ENCODE measurements around the gene KNOP1.

KNOP1 gene, protein sequence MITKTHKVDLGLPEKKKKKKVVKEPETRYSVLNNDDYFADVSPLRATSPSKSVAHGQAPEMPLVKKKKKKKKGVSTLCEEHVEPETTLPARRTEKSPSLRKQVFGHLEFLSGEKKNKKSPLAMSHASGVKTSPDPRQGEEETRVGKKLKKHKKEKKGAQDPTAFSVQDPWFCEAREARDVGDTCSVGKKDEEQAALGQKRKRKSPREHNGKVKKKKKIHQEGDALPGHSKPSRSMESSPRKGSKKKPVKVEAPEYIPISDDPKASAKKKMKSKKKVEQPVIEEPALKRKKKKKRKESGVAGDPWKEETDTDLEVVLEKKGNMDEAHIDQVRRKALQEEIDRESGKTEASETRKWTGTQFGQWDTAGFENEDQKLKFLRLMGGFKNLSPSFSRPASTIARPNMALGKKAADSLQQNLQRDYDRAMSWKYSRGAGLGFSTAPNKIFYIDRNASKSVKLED

DNA sequence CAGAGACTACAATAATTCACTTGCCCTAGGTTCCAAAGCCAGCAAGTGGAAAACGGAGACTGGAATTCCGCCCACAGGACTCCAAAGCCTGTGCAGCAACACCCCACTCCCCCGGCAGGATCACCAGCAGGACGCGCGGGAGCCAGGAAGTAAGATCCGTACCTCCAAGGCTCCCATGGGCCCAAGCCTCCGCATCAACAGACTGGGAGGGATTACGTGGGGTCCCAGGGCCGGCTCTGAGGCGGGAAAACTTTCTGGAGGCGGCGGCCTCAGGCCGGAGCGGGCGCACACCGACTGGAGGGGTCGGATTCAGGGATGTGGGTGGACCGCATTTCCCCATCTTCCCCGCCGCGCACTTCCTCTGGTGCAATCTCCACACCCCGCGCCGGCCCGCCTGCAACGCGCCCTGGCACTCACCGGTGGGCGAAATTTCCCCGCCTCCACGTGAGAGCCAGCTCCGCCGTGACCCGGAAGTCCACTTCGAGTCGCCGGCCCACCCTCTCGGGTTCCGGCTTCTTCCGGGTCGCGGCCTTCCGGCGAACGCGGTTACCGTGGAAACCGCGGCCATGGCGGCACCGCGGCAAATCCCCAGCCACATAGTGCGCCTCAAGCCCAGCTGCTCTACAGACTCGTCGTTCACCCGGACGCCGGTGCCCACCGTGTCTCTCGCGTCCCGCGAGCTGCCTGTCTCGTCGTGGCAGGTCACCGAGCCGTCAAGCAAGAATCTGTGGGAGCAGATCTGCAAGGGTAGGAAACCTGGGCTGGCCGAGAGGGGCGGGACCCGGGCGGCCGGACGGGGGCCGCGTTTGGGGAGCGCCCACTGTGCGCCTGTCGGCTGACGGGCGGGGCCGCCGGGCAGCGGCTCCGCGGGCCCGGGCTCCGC, at the start of gene KNOP1, which contains the start of gene IQCK:
KNOP1 (minus strand) TSS at position 487 of the 883 bp plus-strand sequence. CDS start 3,192 bp downstream, outside the sequence.
IQCK (plus strand) TSS at position 531 of the 883 bp plus-strand sequence; CDS start at position 567, 36 bp downstream.
- peak; percentile 95 for DNase-seq

DNA sequence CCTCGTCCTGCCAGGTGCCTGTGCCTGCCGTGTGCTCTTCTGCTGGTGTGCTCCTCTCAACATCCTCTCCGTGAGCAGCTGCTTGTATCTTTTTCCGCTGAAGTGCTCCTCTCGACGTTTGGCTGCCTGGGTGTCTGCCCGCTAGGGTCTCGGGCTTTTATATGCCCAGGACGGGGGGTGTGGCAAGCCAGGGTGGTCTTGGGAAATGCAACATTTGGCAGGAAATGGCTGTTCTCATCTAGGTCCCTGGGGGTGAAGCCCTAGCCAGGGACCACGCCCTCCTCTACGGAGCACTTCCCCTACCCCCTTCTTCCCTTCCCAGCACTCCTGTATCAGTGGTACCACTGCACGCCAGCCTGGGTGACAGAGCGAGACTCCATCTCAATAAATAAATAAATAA, 49.5 kb upstream of the KNOP1 start:
- DNase-seq = no peak

DNA sequence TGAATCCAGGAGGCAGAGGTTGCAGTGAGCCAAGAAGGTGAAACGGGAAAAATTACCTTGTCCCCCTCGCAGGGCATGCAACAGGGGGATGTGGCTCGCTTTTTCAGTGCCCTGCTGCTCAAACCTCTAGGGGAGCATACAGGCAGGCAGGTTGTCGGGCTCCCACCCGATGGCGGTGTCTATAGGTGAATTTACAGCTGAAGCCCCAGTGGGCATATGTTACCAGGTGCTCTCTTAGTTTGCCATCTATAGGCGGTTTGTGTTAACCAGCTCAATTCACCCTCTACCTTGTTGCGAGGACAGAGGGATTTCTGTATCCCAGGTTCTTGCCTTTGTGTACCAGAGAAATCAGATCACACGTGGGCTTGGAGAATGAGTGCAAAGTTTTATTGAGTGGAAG, 49.0 kb upstream of the KNOP1 start:
- DNase-seq = no peak

DNA sequence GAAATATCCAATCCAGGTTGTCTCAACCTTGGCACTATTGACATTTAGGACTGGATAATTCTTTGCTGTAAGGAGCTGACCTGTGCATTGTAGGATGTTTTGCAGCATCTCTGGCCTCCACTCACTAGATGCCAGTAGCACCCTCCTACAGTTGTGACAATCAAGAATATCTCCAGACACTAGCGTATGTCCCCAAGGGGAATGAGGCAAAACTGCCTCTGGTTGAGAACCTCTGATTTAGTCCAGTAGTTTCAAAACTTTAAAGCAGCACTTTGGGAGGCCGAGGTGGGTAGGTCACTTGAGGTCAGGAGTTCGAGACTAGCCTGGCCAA, 48.5 kb upstream of the KNOP1 start:
- DNase-seq = no peak

DNA sequence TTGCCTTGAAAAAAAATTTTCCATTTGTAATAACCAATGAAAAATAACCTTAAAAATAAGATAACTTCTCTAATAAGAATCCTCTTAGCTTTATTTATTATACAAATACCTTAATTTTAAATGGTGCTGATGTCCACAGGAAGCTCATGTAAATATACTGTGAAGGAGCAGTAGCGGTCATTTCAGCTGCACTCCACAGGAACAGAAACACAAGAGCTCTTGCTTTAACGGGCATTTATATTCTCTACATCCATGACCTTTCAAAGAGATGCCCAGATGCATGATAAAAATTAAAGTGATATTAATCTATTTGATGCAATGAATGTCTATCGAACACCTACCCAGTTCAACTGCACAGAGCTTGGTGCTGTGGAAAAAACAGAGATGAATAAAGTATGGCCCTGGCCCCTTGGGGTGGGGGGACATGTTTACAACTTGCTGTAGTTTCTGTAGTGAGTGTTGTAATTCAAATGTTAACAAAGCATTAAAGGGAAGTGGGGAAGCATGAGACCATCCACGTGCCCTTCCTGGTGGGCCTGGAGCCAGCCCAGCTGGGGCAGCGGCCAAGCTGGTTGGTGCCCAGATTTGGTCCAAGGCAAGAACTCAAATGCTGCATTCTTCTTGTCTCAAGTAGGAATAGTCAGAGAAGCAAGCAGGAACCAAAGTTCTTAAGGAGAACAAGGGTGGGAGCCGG, 48.0 kb upstream of the KNOP1 start:
- DNase-seq = no peak

DNA sequence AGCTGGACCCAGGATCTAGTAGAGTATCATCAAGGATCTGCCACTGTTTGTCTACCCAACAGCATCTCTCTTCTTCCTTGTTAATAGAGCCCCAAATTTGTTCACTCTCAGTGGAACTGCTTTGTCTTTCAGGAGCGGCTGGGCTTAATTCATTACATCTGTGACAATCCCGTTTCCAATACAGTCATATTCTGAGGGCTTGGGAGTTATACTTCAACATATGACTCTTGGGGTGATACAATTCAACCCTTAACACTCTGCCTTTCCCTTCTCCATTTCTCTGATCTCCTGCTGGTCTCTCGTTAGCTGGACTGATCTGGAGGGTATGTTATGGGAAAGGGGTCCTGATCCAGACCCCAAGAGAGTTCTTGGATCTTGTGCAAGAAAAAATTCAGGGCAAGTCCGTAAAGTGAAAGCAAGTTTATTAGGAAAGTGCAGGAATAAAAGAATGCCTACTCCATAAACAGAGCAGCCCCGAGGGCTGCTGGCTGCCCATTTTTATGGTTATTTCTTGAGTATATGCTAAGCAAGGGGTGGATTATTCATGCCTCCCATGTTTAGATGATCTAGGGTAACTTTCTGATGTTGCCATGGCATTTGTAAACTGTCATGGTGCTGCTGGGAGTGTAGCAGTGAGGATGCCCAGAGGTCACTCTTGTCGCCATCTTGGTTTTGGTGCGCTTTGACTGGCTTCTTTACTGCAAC, 42.5 kb upstream of the KNOP1 start:
- DNase-seq = no peak

DNA sequence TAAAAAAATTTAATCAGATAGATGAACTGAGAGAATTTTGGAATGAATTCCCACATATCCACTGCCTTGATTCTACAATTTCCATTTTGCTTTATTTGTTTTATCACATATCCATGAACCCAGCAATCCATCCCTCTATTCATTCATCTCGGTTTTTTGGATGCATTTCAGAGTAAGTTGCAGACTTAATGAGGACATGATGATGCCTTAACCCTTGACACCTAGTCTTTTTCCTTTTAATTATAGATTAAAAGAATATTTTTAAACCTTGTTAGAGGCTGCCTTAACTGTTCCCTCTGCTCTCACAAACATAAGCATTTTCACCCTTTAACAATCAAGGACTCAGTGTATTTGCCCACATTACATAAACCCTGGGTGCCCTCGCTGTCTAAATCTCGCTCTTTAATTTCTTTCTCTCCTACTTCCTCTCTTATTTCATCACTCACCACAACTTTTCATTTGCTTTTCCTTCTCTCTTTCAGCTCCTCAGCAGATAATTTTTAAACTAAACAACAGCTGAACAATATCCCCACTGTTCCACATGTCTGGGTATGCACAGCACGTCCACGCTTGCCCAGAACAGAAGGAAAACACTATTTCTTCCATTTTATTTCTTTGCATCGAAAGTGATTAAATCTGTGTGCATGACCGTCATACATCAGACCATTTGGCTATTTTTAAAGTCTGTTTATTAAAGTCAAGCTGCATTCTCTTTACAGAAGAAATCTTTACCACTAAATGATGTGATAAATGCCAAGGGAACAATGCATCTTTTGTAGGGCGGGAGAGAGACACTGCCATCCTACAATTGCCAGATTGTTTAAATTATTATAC, 40.0 kb upstream of the KNOP1 start:
- no peak for DNase-seq

DNA sequence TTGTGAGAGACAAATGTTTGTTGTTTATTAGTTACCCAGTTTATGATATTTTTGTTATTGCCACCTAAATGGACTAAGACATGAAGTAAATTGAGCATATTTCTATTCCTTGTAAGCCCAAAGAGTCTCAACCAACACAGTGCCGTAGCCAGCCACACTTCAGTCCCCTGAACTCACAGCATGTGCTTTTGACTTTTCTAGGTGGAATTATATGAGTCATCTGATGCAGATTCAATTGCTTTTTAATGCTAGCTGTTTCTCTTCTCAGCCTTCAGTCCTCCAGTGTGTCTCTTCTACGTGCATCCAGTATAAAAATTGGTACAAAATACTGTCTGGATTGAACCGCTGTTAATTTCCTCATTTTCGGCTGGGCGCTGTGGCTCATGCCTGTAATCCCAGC, 39.0 kb upstream of the KNOP1 start:
- no peak for DNase-seq

DNA sequence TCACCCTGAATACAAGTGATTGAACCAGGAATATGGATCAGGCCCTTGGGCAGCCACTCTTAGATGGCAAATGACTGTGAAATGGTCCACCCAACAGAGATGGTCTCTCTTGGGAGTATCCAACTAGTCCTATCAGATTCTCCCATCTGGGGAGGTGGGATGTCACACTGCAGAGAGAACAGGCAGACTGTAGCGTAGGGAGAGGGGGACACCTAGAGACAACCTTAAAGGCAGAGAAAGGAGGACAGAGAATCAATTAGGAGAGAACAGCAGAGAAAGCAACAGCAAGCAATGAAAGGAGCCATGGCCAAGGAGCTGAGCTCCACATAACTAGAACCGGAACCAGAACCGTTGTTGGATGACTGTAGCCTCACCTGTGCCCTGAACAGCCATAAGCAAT, 37.2 kb upstream of the KNOP1 start:
- no peak for DNase-seq

DNA sequence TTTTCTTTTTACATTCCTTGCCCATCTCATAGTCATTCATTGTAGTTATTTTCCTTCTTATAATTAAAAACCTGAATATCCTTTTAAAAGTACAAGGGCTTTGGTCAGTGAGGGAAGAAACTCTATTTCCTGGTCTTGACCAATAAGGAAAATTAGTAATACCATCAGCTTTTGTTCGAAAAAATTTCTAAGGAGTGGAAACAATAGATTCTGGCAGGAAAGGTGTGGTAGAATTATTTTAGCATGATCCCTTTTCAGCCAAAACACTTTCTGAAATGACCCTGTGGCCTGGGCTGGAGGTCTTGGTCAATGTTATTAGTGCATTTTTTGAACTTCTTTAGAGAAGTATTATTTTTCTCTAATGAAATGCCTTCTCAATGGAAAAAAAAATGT, 36.6 kb upstream of the KNOP1 start:
- no peak for DNase-seq

DNA sequence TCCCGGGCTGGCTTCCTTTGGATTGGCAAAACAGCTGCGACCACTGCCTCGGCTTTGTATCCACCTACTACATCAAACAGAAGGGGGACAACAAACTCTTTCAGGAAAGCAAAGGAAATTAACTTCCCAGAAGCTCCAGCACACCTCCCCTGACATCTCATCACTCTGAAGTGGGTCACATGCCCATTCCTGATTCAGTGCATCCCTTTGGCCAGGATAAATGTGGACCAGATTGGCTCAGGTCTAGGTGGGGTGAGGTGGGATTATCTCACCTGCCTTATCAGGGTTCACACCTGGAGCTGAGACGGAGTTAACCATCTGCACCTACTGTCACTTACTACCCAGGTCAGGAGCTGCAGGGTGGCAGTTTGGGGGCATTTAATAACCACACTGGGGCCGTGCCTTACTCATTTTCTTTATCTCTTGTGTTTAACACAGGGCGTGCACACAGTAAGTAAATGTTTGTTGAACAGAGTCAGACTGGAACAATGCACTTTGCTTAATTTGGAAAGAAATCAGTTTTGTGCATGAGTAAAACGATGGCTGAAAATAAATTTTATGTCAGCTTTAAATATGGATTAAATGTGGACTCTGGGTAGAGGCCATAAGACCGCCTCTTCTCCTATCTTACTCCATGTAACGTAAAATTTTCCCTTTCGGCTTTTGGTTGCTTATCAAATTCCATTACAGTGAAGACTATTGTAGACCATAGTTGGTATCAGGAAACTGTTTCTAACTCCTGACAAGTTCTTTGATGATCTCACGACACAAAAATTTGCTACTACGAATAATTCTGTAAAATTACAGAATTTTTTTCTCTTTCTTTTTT, 36.0 kb upstream of the KNOP1 start:
- DNase-seq = no peak

DNA sequence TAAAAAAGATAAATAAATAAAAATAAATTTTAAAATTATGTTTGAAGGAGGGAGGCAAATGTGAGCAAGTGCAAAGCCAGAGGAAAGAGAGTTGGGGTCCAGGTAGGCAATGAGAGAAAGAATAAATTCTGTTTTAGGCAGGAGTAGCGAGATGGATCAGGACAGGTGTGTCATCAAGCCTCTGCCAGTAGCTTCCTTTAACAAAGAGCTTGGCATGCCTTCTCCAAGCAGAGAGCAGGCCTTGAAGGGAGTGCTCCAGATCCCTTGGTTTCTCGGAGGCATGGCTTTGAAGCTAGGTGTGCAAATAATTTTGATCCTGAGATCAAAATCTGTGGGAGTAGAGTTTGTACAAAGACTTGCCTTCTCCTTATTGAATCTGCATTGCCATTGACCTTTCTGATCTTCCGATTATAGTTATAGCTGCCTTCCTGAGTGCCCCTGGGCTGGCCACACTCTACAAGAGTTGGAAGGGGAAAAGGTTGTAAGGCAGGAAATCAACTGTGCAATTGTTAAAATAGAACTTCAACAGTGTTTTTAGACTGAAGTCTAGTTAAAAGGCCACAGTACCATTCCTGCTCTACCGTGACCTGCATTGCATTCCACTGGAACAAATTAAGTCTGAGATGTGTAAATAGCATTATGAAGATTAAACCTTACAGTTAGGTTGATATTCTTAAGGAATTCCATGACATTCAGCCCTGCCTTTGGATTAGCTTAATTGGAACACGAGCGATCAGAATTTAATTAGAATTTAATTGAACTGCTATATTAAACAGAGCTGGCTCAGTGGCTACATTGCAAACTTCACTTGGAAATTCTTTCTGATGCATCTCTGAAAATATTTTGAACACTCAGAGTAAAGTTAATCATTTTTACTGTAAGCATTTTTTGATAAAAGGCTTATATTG, 33.7 kb upstream of the KNOP1 start:
- DNase-seq = no peak

DNA sequence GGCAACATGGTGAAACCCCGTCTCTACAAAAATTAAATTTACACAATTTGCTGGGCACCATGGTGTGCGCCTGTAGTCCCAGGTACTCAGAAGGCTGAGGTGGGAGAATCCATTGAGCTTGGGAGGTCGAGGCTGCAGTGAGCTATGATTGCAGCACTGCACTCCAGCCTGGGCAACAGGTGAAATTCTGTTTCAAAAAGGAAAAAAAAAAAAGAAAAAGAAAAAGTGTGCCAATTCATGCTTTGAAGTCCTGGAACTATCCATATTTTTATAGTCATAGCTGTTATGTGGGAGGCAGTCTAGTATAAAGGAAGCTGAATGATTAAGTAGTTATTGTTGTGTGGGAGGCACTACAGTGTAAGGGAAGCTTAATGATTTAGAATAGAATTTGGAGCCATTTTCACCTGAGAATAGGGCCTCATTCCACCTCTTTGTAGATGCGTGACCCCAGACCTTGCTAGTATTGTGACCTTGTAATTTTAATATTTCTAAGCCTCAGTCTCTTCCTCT, 31.6 kb upstream of the KNOP1 start:
- DNase-seq = no peak

DNA sequence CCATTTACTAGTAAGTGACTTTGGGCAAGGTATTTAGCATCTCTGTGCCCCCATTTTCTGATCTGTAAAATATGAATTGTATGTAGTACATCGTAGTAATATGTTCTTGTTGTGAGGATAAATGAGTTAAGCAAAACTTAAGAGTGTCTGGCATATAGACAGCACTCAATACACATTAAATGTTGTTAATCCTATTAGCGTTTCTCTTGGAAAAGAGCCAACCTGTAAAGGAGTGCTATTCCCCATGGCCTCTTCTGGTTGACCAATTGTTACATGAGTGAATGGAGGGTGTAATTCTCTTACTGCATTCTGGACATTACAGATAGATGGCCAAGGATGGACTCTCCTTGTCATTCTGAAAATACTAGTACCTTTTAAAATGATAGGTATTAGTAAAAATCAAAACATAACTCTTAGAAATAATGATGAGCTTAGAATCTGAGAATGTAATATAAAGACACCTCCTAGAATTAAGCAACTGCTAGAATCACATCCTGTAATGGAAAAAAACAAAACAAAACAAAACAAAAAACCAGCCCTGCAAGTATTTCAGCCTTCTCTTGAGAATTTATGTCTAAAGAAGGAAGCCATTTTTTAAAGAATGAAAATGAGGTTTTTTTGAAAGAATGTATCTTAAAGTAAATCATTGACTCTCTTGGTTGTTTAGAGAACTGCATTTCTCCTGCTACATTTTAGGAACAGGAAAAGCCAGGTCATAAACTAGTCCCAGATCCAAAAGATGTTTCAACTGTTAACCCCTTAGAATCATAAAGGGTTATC, 30.6 kb upstream of the KNOP1 start:
- no peak for DNase-seq

DNA sequence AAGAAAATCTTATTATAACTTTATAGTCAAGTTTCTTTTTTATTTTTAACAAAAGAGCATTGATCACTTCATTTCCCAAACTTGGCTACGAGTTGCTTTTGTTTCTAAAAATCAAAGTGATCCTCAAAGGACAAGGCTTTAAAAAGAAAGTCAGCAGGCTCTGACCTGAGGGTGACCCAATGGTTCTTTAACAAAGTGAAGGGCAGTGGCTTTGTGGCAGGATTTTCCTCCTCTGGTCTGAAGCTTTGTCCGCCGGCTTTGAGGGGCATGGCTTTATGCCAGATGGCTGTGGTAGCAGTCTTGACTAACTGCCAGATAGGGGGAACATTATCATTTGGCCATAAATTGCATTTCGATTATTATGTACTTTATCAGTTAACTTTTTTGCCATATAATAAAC, 28.5 kb upstream of the KNOP1 start:
- no peak for DNase-seq

DNA sequence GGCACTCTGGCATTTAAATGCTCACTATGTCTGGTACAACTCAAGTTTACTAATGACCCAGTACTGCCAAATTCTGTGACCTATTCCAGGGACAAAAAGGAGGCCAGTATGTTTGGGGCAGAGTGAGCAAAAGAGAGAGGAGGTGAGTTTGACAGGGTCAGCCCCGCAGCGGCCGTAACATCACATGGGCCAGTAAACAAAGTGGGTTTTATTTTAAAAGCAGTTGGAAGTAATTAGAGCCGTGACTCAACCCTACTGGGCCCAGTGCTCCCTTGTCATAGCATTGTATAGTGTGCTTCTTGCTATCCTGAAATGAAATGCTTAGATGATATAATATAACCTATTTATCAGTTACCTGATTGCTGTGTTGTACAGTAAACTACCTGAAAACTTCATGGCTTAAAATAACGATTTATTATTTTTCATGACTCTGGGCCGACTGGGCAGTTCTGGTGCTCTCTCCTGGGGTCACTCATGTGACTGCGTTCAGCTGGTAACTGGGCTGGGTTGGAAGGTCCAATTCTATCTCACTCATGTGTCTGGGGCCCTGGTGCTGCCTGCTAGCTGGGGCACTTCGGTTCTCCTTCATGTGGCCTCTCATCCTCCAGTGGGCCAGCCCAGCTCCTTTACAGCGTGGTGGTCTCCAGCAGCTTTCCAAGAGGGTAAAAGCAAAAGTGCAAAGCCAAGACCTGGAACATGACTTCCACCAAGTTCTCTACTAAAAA, 27.4 kb upstream of the KNOP1 start:
- no peak for DNase-seq

DNA sequence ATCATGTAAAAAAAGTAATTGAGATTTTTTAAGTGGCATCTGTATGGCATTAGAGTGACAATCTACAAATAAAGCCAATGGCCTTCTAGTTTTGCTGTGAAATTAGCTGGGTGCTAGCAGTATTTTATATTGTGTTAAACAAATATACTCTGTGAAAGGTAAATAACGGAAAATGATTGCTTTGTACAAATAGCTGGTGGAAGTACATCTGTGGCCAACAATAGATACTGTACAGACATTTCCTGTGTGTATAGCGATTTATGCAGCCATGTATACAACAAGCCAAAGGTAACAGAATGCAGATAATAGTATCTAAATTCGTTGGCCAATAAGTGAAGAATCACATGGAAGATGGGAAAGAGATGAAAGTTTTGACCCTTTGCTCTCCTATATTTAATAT, 26.6 kb upstream of the KNOP1 start:
- DNase-seq = no peak

DNA sequence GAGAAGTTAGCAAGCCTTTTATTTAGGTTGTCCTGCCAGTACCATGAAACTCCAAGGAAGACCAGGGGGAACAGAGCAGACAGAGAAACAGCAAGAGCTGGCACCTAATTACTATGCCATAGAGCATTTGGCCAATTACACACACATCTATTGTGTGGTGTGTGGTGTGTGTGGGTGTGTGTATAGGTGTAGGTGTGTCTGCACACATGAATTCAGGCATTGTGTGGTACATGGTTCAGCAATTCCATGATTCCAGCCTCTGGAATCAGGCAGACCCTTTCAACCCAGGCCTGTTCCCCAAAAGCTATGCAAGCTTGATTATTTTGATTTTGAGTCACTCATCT, 25.8 kb upstream of the KNOP1 start:
- DNase-seq = no peak

All from retina (tissue), 1 donor.